Astrocyte (in vitro differentiated cells and primary cell): Measurements from ENCODE around the gene IGFBP5. TPM values are rescaled to one million over a fixed set of nuclear protein-coding genes. Genes with fewer than 3 reads are reported as not detected.

Source experiments
- DNase-seq: peaks from one replicate; pipeline ENCODE4 v3.0.0-alpha.2; 2010; ENCODE audit warnings: low read depth
- FAIRE-seq: peaks from 2 replicates; lab custom pipeline; 2011; peaks lifted over from hg19 to GRCh38; lab: Jason Lieb, UNC
- H2AFZ ChIP-seq: 2 replicates; pipeline ENCODE4 v1.6.0; 2012; ENCODE audit warnings: low read depth, low read length, inconsistent platforms
- H3K27ac ChIP-seq: 2 replicates; pipeline ENCODE4 v1.5.1; 2011; ENCODE audit warnings: low read depth, low read length, inconsistent platforms
- H3K27me3 ChIP-seq: 2 replicates; pipeline ENCODE4 v1.6.0; 2011; ENCODE audit warnings: low read length, inconsistent platforms; ENCODE audit not compliant: insufficient read depth
- H3K36me3 ChIP-seq: 2 replicates; pipeline ENCODE4 v1.5.1; 2011; ENCODE audit warnings: low read length, inconsistent platforms; ENCODE audit not compliant: insufficient read depth
- H3K4me1 ChIP-seq: 2 replicates; pipeline ENCODE4 v1.5.1; 2011; ENCODE audit warnings: low read length, inconsistent platforms; ENCODE audit not compliant: insufficient read depth
- H3K4me2 ChIP-seq: 2 replicates; pipeline ENCODE4 v1.6.0; 2012; ENCODE audit warnings: low read length, inconsistent platforms
- H3K4me3 ChIP-seq: 2 replicates; pipeline ENCODE4 v1.5.1; 2011; ENCODE audit warnings: low read depth, mild to moderate bottlenecking, low read length, inconsistent platforms; ENCODE audit not compliant: insufficient read depth
- H3K79me2 ChIP-seq: 2 replicates; pipeline ENCODE4 v1.6.0; 2012; ENCODE audit warnings: mild to moderate bottlenecking, low read length, inconsistent platforms; ENCODE audit not compliant: insufficient read depth
- H3K9ac ChIP-seq: 2 replicates; pipeline ENCODE4 v1.6.0; 2012; ENCODE audit warnings: mild to moderate bottlenecking, low read length, inconsistent platforms
- H3K9me3 ChIP-seq: 2 replicates; pipeline ENCODE4 v1.5.1; 2012; ENCODE audit warnings: low read depth, mild to moderate bottlenecking, low read length, inconsistent platforms; ENCODE audit not compliant: insufficient read depth
- H4K20me1 ChIP-seq: 2 replicates; pipeline ENCODE4 v1.6.0; 2012; ENCODE audit warnings: low read length, inconsistent platforms; ENCODE audit not compliant: insufficient read depth
- H3K27ac Mint-ChIP-seq: one replicate; pipeline ENCODE4 v1.8.0; 2021; ENCODE audit warnings: mild to moderate bottlenecking, mixed read lengths; ENCODE audit not compliant: unreplicated experiment
- H3K27me3 Mint-ChIP-seq: one replicate; pipeline ENCODE4 v1.8.0; 2021; ENCODE audit warnings: low read depth, mixed read lengths; ENCODE audit not compliant: unreplicated experiment
- H3K36me3 Mint-ChIP-seq: one replicate; pipeline ENCODE4 v1.8.0; 2021; ENCODE audit warnings: low read depth, mixed read lengths; ENCODE audit not compliant: unreplicated experiment
- H3K4me1 Mint-ChIP-seq: one replicate; pipeline ENCODE4 v1.8.0; 2021; ENCODE audit warnings: low read depth, mixed read lengths; ENCODE audit not compliant: unreplicated experiment
- H3K4me3 Mint-ChIP-seq: one replicate; pipeline ENCODE4 v1.8.0; 2021; ENCODE audit warnings: mild to moderate bottlenecking, moderate library complexity, mixed read lengths; ENCODE audit not compliant: unreplicated experiment
- H3K9me3 Mint-ChIP-seq: one replicate; pipeline ENCODE4 v1.8.0; 2021; ENCODE audit warnings: mild to moderate bottlenecking, mixed read lengths; ENCODE audit not compliant: unreplicated experiment
- CTCF ChIP-seq: IDR thresholded peaks from 2 replicates; pipeline ENCODE4 v1.5.1; 2011; ENCODE audit warnings: low read depth, mild to moderate bottlenecking, inconsistent platforms, low read length, moderate library complexity; ENCODE audit not compliant: insufficient read depth
- EZH2 ChIP-seq: IDR thresholded peaks from 2 replicates; pipeline ENCODE4 v1.6.1; 2012; ENCODE audit warnings: mild to moderate bottlenecking, low read length, inconsistent platforms; ENCODE audit not compliant: insufficient read depth
- total RNA-seq: library from RNA; stranded (reverse); gene quantifications from 2 replicates; pipeline ENCODE4 v1.2.1, GENCODE V29; 2021

The IGFBP5 gene
- total RNA-seq, 1 donor from 2014 or later: 422 TPM

- no peak for FAIRE-seq
- peaks cover 45% of the 10 kb centered on the region for H3K27me3 Mint-ChIP-seq
- no peak for DNase-seq
Measured at GRCh38 chr2:216735086-216735485, 39.7 kb upstream of the IGFBP5 start.

GRCh38 chr2:216733046-216733445, 37.7 kb upstream of the IGFBP5 start:
- no peaks in the 10 kb centered on the region for H3K36me3 ChIP-seq
- H3K4me1 ChIP-seq: no peaks in the 10 kb centered on the region
- H3K9ac ChIP-seq: no peak overlapping the region
- H3K27ac ChIP-seq: no peak overlapping the region
- H3K27ac Mint-ChIP-seq: no peak overlapping the region
- no peaks in the 10 kb centered on the region for H3K79me2 ChIP-seq
- H3K36me3 Mint-ChIP-seq: no peaks in the 10 kb centered on the region
- no peak overlapping the region for H3K4me2 ChIP-seq
- no peak for DNase-seq
- no peaks in the 10 kb centered on the region for H3K9me3 ChIP-seq
- peaks cover 4% of the 10 kb centered on the region for H3K9me3 Mint-ChIP-seq
- no peak for FAIRE-seq
- H3K4me1 Mint-ChIP-seq: no peaks in the 10 kb centered on the region
- no peak overlapping the region for H2AFZ ChIP-seq
- peaks cover 38% of the 10 kb centered on the region for H3K27me3 Mint-ChIP-seq
- no peaks in the 10 kb centered on the region for H4K20me1 ChIP-seq
- H3K27me3 ChIP-seq: peaks cover 2% of the 10 kb centered on the region
- no peak overlapping the region for H3K4me3 ChIP-seq
- no peak overlapping the region for H3K4me3 Mint-ChIP-seq
- TF ChIP-seq EZH2 (no peak), CTCF (no peak)

More at GRCh38 chr2:216735086-216735485, 39.7 kb upstream of the IGFBP5 start:
- no peak overlapping the region for H3K4me3 Mint-ChIP-seq
- no peaks in the 10 kb centered on the region for H3K36me3 Mint-ChIP-seq
- Histone ChIP-seq H4K20me1 (no peaks in the 10 kb centered on the region), H3K9me3 (no peaks in the 10 kb centered on the region), H3K4me2 (no peak overlapping the region), H3K79me2 (no peaks in the 10 kb centered on the region), H3K36me3 (no peaks in the 10 kb centered on the region), H3K9ac (no peak overlapping the region), H3K27ac (no peak overlapping the region), H3K4me3 (no peak overlapping the region), H2AFZ (no peak overlapping the region), H3K4me1 (no peaks in the 10 kb centered on the region), H3K27me3 (peaks cover 5% of the 10 kb centered on the region)
- H3K4me1 Mint-ChIP-seq: peaks cover 3% of the 10 kb centered on the region
- H3K9me3 Mint-ChIP-seq: peaks cover 4% of the 10 kb centered on the region
- no peak overlapping the region for H3K27ac Mint-ChIP-seq
- TF ChIP-seq CTCF: no peak
- TF ChIP-seq EZH2: no peak

- no peak overlapping the region for H3K4me3 ChIP-seq
- FAIRE-seq: no peak
Measured at GRCh38 chr2:216732334-216732733, 37.0 kb upstream of the IGFBP5 start.

More at GRCh38 chr2:216732334-216732733, 37.0 kb upstream of the IGFBP5 start:
- Mint-ChIP-seq H3K36me3 (no peaks in the 10 kb centered on the region), H3K27ac (no peak overlapping the region), H3K4me1 (peaks cover 5% of the 10 kb centered on the region), H3K27me3 (peaks cover 38% of the 10 kb centered on the region), H3K9me3 (peaks cover 4% of the 10 kb centered on the region), H3K4me3 (no peak overlapping the region)
- no peaks in the 10 kb centered on the region for H3K9me3 ChIP-seq
- peaks cover 2% of the 10 kb centered on the region for H3K27me3 ChIP-seq
- H3K4me2 ChIP-seq: no peak overlapping the region
- no peak overlapping the region for H3K9ac ChIP-seq
- H3K27ac ChIP-seq: no peak overlapping the region
- no peaks in the 10 kb centered on the region for H3K36me3 ChIP-seq
- no peaks in the 10 kb centered on the region for H4K20me1 ChIP-seq
- no peak overlapping the region for H2AFZ ChIP-seq
- peaks cover 4% of the 10 kb centered on the region for H3K4me1 ChIP-seq
- no peaks in the 10 kb centered on the region for H3K79me2 ChIP-seq
- TF ChIP-seq CTCF (no peak), EZH2 (no peak)
- no peak for DNase-seq
